ENCODE measurements around the gene P2RX2.

- TF ChIP-seq, protein P1, sequence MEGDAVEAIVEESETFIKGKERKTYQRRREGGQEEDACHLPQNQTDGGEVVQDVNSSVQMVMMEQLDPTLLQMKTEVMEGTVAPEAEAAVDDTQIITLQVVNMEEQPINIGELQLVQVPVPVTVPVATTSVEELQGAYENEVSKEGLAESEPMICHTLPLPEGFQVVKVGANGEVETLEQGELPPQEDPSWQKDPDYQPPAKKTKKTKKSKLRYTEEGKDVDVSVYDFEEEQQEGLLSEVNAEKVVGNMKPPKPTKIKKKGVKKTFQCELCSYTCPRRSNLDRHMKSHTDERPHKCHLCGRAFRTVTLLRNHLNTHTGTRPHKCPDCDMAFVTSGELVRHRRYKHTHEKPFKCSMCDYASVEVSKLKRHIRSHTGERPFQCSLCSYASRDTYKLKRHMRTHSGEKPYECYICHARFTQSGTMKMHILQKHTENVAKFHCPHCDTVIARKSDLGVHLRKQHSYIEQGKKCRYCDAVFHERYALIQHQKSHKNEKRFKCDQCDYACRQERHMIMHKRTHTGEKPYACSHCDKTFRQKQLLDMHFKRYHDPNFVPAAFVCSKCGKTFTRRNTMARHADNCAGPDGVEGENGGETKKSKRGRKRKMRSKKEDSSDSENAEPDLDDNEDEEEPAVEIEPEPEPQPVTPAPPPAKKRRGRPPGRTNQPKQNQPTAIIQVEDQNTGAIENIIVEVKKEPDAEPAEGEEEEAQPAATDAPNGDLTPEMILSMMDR (IDR thresholded peaks at IDR 0.05): no peak
- TF ChIP-seq POLR2A (IDR thresholded peaks at IDR 0.05) (no peak), POLR2AphosphoS5 (IDR thresholded peaks at IDR 0.05; ENCODE audit: insufficient read depth in 1 of 2, low read depth in 1 of 2) (no peak)
These were observed 39.8 kb upstream of the P2RX2 start for GRCh38 chr12:132578826-132579225.
